HCT116 (cell line): ENCODE measurements around the gene CTSE. TPM values are rescaled to one million over a fixed set of nuclear protein-coding genes. Genes with fewer than 3 reads are reported as not detected.

ENCODE experiments used
- total RNA-seq: library from RNA; stranded (reverse); gene quantifications from one replicate; pipeline ENCODE4 v1.2.1, GENCODE V29; 2021; ENCODE audit not compliant: unreplicated experiment

The CTSE gene
- total RNA-seq, 1 experiment from 2014 or later = 0.12 TPM

Other genes with a start within 250 kb of the CTSE start
- gene RAB29, start 248.4 kb downstream of the CTSE start, total RNA-seq = 17.7 TPM
- gene SLC41A1, start 210.7 kb downstream of the CTSE start, total RNA-seq = 35.9 TPM
- not detected for gene PM20D1, start 173.8 kb downstream of the CTSE start, total RNA-seq
- not detected for gene SLC26A9, start 80.4 kb downstream of the CTSE start, total RNA-seq
- gene RAB7B, start 20.5 kb downstream of the CTSE start, total RNA-seq = 0.22 TPM
- gene RHEX, start 29.3 kb upstream of the CTSE start, total RNA-seq = not detected
- gene AVPR1B, start 93.5 kb upstream of the CTSE start, total RNA-seq = not detected
- gene FAM72A, start 178.9 kb upstream of the CTSE start, total RNA-seq = 23.0 TPM
- gene SRGAP2, start 179.6 kb upstream of the CTSE start, total RNA-seq = 58.2 TPM